Activated T-helper 17 cell treated with anti-CD3 and anti-CD28 coated beads, Interleukin-2, amount 50 U/mL, for 72 hours (primary cell): ENCODE results near the gene TMEM223. TPM values are rescaled to one million over a fixed set of nuclear protein-coding genes. Genes with fewer than 3 reads are reported as not detected.
"Not testable (repeated sequence)": the region's sequence is repeated elsewhere in the genome, so short reads cannot be mapped to it uniquely, and the experiment has no call there.

ENCODE experiments used
- ATAC-seq: fragments of 150-1000 bp; cut with Tn5 transposase; replicated peaks from 2 replicates; pipeline ENCODE4 v1.10.0; 2021; ENCODE audit warnings: mild to moderate bottlenecking, moderate library complexity
- H3K27ac Mint-ChIP-seq: one replicate; pipeline ENCODE4 v1.8.0; 2022; ENCODE audit warnings: mixed read lengths
- H3K27me3 Mint-ChIP-seq: one replicate; pipeline ENCODE4 v1.8.0; 2022; ENCODE audit warnings: mixed read lengths
- H3K36me3 Mint-ChIP-seq: one replicate; pipeline ENCODE4 v1.8.0; 2022; ENCODE audit warnings: low read depth, mild to moderate bottlenecking, mixed read lengths
- H3K4me1 Mint-ChIP-seq: one replicate; pipeline ENCODE4 v1.8.0; 2022; ENCODE audit warnings: mixed read lengths
- H3K4me3 Mint-ChIP-seq: one replicate; pipeline ENCODE4 v1.8.0; 2022; ENCODE audit warnings: mild to moderate bottlenecking, mixed read lengths
- H3K9me3 Mint-ChIP-seq: one replicate; pipeline ENCODE4 v1.8.0; 2022; ENCODE audit warnings: mixed read lengths
- total RNA-seq, 2 donors: library from RNA; stranded (reverse); gene quantifications; one replicate each; pipeline ENCODE4 v1.2.3, GENCODE V29; 2022

TMEM223 gene, protein sequence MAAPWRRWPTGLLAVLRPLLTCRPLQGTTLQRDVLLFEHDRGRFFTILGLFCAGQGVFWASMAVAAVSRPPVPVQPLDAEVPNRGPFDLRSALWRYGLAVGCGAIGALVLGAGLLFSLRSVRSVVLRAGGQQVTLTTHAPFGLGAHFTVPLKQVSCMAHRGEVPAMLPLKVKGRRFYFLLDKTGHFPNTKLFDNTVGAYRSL
- 10 to 100 TPM in 1 of 2 donors, 1 to 10 TPM in 1; 6.2 to 16.2 TPM for total RNA-seq

- Mint-ChIP-seq H3K27me3 (no peaks in the 10 kb centered on the region), H3K36me3 (peaks cover 92% of the 10 kb centered on the region), H3K4me3 (peak within 1 kb of the TSS; percentile 86), H3K4me1 (peaks cover 36% of the 10 kb centered on the region), H3K27ac (peak within 1 kb of the TSS; percentile 93), H3K9me3 (no peaks in the 10 kb centered on the region)
- peak; percentile 84 for ATAC-seq
These were observed at the start of gene TMEM223 for GRCh38 chr11:62791501-62792201. Gene TMEM223, minus strand, starts transcription at chr11:62792006. Its CDS starts 12 bp downstream, at chr11:62791994.

- H3K27me3 Mint-ChIP-seq, H3K27ac Mint-ChIP-seq, H3K9me3 Mint-ChIP-seq, H3K4me3 Mint-ChIP-seq: not testable (repeated sequence)
- Mint-ChIP-seq H3K36me3 (peaks cover 22% of the 10 kb centered on the region), H3K4me1 (peaks cover 18% of the 10 kb centered on the region)
- ATAC-seq = peak; percentile 42
These were observed 49.0 kb upstream of the TMEM223 start for GRCh38 chr11:62840721-62841360.

DNA sequence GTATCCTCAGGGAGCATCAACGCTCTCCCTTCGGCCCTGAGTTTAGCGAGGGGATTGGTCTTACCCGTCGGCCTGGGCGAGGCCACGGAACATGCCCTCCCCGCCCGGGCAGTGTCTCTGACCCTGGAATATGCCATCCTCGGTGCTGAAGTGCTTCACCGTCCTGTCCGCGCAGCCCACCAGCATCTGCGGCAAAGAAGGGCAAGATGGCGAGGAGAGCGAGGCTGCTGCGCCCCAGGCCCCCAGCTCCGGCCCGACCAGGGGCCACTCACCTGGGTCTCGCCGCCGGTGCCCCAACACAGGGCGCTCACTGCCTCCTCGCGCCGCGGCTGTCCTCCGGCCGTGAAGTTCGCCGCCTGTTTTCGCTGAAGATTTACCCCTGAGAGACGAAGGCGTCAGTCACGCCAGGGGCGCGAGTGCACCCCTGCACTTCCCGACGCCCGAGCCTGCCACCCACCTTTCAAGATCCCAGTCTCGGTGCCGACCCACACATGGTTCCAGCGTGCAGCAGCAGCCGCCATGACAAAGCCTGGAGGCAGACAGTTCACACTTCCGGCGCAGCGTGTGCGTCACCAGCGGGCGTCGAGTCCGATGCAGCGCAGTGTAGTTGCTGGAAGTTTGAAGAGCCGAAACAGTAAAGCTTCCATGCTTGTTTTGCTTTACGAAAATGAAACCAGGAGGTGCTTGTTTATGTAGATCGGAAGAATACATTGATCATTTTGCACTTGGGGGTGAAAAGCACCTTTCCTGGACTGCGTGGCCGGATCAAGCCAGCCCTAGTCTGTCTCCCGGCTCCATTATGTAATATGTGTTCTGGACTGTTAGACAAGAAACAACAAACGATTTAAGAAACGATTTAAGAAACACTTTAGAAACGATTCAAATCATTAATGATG is 47.5 kb upstream of the TMEM223 start, which contains the start of gene WDR74:
TSS of gene WDR74 (minus strand) at position 541 of the 896 bp plus-strand sequence. CDS start at position 521, 20 bp downstream.
- peaks cover 37% of the 10 kb centered on the region for H3K36me3 Mint-ChIP-seq
- peak; percentile 56 for ATAC-seq
- no peaks in the 10 kb centered on the region for H3K9me3 Mint-ChIP-seq
- H3K27me3 Mint-ChIP-seq = no peaks in the 10 kb centered on the region
- H3K4me3 Mint-ChIP-seq = no peak within 1 kb of the TSS
- peaks cover 24% of the 10 kb centered on the region for H3K4me1 Mint-ChIP-seq
- no peak within 1 kb of the TSS for H3K27ac Mint-ChIP-seq

- no peak overlapping the region for H3K4me3 Mint-ChIP-seq
- no peak for ATAC-seq
- peak overlapping the region; percentile 82 for H3K27ac Mint-ChIP-seq
- H3K9me3 Mint-ChIP-seq = no peaks in the 10 kb centered on the region
- H3K27me3 Mint-ChIP-seq = no peaks in the 10 kb centered on the region
- H3K36me3 Mint-ChIP-seq = peaks cover 75% of the 10 kb centered on the region
- H3K4me1 Mint-ChIP-seq = peaks cover 26% of the 10 kb centered on the region
These were observed 43.5 kb upstream of the TMEM223 start for GRCh38 chr11:62835336-62835735.

DNA sequence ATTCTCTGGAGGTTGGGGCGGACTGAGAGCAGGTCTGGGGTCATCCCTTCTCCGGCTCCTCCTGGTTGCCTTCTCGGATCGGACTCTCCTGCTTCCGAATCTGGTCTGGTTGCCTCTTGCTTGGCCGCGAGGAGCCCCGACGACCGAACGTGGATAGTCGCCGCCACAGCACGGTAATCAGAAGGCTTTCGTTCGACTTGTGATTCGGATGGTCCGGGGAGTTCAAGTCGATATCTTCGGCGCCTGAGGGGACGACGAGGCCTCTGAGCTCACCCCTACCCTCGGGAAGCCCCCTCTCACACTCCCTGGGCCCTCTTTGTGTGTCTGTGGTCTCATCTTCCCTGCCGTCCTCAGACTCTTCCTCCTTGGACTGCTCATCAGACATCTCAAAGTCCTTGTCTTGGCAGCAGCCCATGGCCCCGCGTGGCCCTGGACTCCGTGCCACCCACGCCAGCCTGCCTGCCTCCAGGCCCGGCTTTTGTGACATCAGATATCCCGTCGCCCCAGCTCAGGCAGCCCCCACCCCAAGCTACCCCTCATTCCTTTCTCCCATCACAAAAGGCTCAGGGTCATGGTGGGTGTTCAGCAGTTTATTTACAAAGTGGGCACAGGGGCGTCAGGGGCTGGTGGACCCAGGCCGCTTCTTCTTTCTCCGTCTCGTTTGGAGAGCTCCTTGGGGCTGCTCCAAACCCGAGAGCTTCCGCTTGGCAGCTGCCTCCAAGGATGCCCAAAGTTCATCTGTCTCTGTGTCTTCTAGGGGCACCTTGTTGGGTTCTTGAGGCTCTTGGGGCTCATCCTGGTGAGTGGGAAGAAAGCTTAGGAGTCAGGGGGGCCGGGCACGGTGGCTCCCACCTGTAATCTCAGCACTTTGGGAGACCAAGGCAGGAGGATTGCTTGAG is 40.8 kb upstream of the TMEM223 start, which contains the start of gene TEX54:
TSS of gene TEX54 (minus strand) at position 506 of the 899 bp plus-strand sequence.
- Mint-ChIP-seq H3K36me3 (peaks cover 86% of the 10 kb centered on the region), H3K4me3 (peak within 1 kb of the TSS; percentile 99), H3K4me1 (peaks cover 19% of the 10 kb centered on the region), H3K27ac (peak within 1 kb of the TSS; percentile 97), H3K27me3 (no peaks in the 10 kb centered on the region), H3K9me3 (no peaks in the 10 kb centered on the region)
- peak; percentile 1 for ATAC-seq

GRCh38 chr11:62831520-62832335 is 39.9 kb upstream of the TMEM223 start, which contains the start of gene STX5:
Gene STX5, minus strand, starts transcription at chr11:62832051. Its CDS starts 808 bp downstream, at chr11:62831243.
- Mint-ChIP-seq H3K4me1 (peaks cover 15% of the 10 kb centered on the region), H3K9me3 (no peaks in the 10 kb centered on the region), H3K27me3 (no peaks in the 10 kb centered on the region), H3K4me3 (peak within 1 kb of the TSS; percentile 99), H3K27ac (peak within 1 kb of the TSS; percentile 97), H3K36me3 (peaks cover 86% of the 10 kb centered on the region)
- ATAC-seq = peak; percentile 94

- no peak for ATAC-seq
- Mint-ChIP-seq H3K27ac (peak overlapping the region; percentile 97), H3K9me3 (no peaks in the 10 kb centered on the region), H3K4me1 (peaks cover 15% of the 10 kb centered on the region), H3K27me3 (no peaks in the 10 kb centered on the region), H3K4me3 (peak overlapping the region; percentile 99), H3K36me3 (peaks cover 86% of the 10 kb centered on the region)
These were observed 39.2 kb upstream of the TMEM223 start for GRCh38 chr11:62830904-62831519.

DNA sequence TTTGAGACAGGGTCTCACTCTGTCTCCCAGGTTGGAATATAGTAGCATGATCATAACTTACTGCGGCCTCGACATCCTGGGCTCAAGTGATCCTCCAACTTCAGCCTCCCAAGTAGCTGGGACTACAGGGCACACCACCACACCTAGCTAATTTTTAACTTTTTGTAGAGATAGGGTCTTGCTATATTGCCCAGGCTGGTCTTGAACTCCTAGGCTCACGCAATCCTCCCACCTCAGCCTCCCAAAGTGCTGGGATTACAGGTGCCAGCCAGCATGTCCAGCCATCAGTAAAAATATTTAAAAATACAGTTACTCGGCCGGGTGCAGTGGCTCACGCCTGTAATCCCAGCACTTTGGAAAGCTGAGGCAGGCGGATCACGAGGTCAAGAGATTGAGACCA is 36.3 kb upstream of the TMEM223 start:
- not testable (repeated sequence) for H3K4me1 Mint-ChIP-seq, H3K27me3 Mint-ChIP-seq, ATAC-seq, H3K27ac Mint-ChIP-seq, H3K4me3 Mint-ChIP-seq, H3K9me3 Mint-ChIP-seq
- H3K36me3 Mint-ChIP-seq = peaks cover 86% of the 10 kb centered on the region

DNA sequence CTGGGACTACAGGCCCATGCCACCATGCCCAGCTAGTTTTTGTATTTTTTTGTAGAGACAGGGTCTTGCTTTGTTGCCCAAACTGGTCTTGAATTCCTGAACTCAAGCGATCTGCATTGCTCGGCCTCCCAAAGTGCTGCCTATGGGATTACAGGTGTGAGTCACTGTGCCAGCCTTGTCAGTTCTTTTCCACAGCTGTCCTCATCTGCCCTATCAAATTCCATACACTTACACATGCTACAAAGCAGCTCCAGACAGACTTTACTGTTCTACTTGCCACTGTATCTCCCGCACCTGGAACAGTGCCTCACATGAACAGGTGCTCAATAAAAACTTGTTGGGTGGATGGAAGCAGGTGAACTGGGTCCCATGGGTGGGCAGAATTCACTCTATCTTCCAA is 31.9 kb upstream of the TMEM223 start:
- Mint-ChIP-seq H3K9me3 (no peaks in the 10 kb centered on the region), H3K4me3 (no peak overlapping the region), H3K4me1 (no peaks in the 10 kb centered on the region), H3K36me3 (peaks cover 91% of the 10 kb centered on the region), H3K27me3 (no peaks in the 10 kb centered on the region), H3K27ac (no peak overlapping the region)
- ATAC-seq = no peak

DNA sequence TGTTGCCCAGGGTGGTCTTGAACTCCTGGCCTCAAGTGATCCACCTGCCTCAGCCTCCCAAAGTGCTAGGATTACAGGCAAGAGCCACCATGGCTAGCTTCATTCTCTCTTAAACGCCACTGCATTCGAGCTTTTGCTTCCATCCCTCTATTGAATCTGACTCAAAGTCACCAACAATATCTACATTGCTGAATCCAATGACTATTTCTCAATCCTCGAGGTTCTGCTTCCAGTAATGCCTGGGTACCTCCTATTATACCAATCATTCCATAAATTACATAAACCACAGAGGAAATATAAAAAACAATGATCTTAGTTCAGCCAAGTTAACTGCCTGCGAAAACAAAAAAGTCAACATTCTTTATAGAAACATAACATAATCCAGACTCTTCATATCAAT is 25.3 kb upstream of the TMEM223 start:
- Mint-ChIP-seq H3K9me3 (no peaks in the 10 kb centered on the region), H3K4me1 (no peaks in the 10 kb centered on the region), H3K27me3 (no peaks in the 10 kb centered on the region), H3K27ac (no peak overlapping the region), H3K36me3 (peaks cover 66% of the 10 kb centered on the region), H3K4me3 (no peak overlapping the region)
- ATAC-seq = no peak

- no peaks in the 10 kb centered on the region for H3K9me3 Mint-ChIP-seq
- H3K4me3 Mint-ChIP-seq = no peak overlapping the region
- no peaks in the 10 kb centered on the region for H3K4me1 Mint-ChIP-seq
- peaks cover 65% of the 10 kb centered on the region for H3K36me3 Mint-ChIP-seq
- H3K27ac Mint-ChIP-seq = no peak overlapping the region
- no peaks in the 10 kb centered on the region for H3K27me3 Mint-ChIP-seq
- ATAC-seq = no peak
These were observed 24.8 kb upstream of the TMEM223 start for GRCh38 chr11:62816557-62816956.

DNA sequence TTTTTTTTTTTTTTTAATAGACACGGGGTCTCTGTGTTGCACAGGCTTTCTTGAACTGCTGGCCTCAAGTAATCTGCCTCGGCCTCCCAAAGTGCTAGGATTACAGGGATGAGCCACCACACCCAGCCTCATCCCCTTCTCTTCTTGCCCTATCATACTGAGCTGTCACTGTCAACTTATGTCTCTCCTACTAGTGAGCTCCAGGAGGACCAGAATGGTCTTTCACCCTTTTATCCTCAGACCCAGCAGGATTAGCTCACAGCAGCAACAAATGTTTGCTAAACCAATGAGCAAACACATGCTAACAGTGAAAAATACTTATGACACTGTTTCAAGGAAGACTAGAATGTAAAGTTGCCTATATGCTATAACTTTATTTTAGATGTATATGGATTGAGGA is 19.9 kb upstream of the TMEM223 start:
- H3K9me3 Mint-ChIP-seq = no peaks in the 10 kb centered on the region
- peaks cover 16% of the 10 kb centered on the region for H3K36me3 Mint-ChIP-seq
- no peaks in the 10 kb centered on the region for H3K4me1 Mint-ChIP-seq
- no peaks in the 10 kb centered on the region for H3K27me3 Mint-ChIP-seq
- no peak for ATAC-seq
- H3K4me3 Mint-ChIP-seq = no peak overlapping the region
- peak overlapping the region; percentile 18 for H3K27ac Mint-ChIP-seq
